ENCODE measurements around the gene UBA6.

UBA6 gene

DNA sequence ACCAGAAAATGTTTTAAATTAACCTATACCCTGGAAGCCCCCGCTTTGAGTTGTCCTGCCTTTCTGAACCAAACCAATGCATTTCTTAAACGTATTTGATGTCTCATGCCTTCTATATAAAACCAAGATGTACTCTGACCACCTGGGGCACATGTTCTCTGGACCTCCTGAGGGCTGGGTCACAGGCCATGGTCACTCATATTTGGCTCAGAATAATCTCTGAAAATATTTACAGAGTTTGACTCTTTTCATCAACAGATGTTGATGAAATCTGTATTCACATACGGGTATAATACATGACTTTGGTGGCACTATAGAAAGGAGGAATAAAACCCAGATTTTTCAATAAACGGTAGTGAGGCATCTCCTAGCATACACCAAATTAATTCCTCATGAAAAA lies 86.8 kb downstream of the UBA6 start:
- TF ChIP-seq TAF1 (IDR thresholded peaks at IDR 0.05; ENCODE audit: borderline replicate concordance, insufficient read depth, low read length) (no peak), SIN3A (IDR thresholded peaks at IDR 0.05; ENCODE audit: borderline replicate concordance, insufficient read depth, low read length) (no peak), FOXP2 (optimal IDR thresholded peaks at IDR 0.05; ENCODE audit: borderline replicate concordance, extremely low read depth, extremely low read length, insufficient read depth) (no peak), REST (IDR thresholded peaks at IDR 0.05; ENCODE audit: insufficient read depth in 1 of 2, low read depth in 2 of 2, low read length in 2 of 2) (no peak), POLR2AphosphoS5 (IDR thresholded peaks at IDR 0.05; ENCODE audit: low read depth, low read length) (no peak)

- TF ChIP-seq REST (IDR thresholded peaks at IDR 0.05; ENCODE audit: insufficient read depth in 1 of 2, low read depth in 2 of 2, low read length in 2 of 2): no peak
These were observed 92.9 kb downstream of the UBA6 start for GRCh38 chr4:67608027-67608426.

DNA sequence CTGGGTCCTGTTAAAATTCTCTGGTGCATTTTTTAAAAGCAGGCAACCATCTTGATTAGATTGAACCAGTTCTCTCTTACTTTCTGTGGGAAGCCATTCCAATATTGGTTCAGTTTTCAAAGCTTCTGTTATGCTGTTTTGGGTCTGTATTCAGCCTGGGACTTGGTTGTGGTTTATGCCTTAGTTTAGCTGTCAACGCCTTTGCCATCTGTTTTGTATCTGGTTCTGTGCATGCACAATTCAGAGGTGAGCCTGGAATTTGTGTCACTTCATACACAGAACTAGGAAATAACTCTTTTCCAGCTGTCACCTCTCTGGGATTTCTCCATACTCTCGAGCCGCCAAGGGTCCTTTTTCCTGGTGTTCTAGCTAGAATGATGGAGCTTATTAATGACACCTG lies 96.2 kb downstream of the UBA6 start:
- no peak for TF ChIP-seq FOXP2 (optimal IDR thresholded peaks at IDR 0.05; ENCODE audit: borderline replicate concordance, extremely low read depth, extremely low read length, insufficient read depth)
- TF ChIP-seq SIN3A (IDR thresholded peaks at IDR 0.05; ENCODE audit: borderline replicate concordance, insufficient read depth, low read length): no peak
- TF ChIP-seq POLR2AphosphoS5 (IDR thresholded peaks at IDR 0.05; ENCODE audit: low read depth, low read length): no peak
- TF ChIP-seq REST (IDR thresholded peaks at IDR 0.05; ENCODE audit: insufficient read depth in 1 of 2, low read depth in 2 of 2, low read length in 2 of 2): no peak
- no peak for TF ChIP-seq TAF1 (IDR thresholded peaks at IDR 0.05; ENCODE audit: borderline replicate concordance, insufficient read depth, low read length)

- TF ChIP-seq TAF1 (IDR thresholded peaks at IDR 0.05; ENCODE audit: borderline replicate concordance, insufficient read depth, low read length): no peak
- TF ChIP-seq SIN3A (IDR thresholded peaks at IDR 0.05; ENCODE audit: borderline replicate concordance, insufficient read depth, low read length): no peak
- TF ChIP-seq REST (IDR thresholded peaks at IDR 0.05; ENCODE audit: insufficient read depth in 1 of 2, low read depth in 2 of 2, low read length in 2 of 2): no peak
- TF ChIP-seq POLR2AphosphoS5 (IDR thresholded peaks at IDR 0.05; ENCODE audit: low read depth, low read length): no peak
- no peak for TF ChIP-seq FOXP2 (optimal IDR thresholded peaks at IDR 0.05; ENCODE audit: borderline replicate concordance, extremely low read depth, extremely low read length, insufficient read depth)
These were observed 97.0 kb downstream of the UBA6 start for GRCh38 chr4:67604029-67604381.

DNA sequence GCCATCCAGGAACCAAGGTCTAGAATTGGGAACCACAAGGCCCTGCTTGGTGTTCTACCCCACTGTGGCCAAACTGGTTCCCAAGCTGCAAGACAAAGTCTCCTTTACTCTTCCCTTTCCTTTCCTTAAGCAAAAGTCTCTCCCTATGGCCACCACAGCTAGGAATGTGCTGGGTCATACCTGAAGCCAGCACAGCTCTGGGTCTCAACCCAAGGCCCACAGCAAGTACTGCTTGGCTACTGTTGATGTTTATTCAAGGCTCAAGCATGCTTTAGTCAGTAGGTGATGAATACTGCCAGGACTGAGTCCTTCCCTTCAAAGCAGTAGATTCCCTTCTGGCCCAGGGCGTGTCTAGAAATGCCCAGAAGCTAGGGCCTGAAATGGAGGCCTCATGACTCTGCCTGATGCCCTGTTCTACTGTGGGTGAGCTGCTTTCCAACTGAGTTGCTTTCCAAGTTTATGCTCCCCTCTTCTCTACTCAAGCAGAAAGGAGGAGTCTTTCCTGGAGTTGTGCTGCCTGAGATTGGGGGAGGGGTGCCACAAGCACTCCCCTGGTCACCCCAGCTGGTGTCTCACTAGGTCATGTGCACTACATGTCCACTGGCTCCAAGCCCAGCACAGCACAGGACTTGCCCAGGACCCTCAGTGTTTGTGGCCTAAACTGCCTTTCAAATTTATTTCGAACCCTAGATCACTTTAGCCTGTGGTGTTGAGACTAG lies 97.5 kb downstream of the UBA6 start:
- no peak for TF ChIP-seq REST (IDR thresholded peaks at IDR 0.05; ENCODE audit: insufficient read depth in 1 of 2, low read depth in 2 of 2, low read length in 2 of 2)
- TF ChIP-seq TAF1 (IDR thresholded peaks at IDR 0.05; ENCODE audit: borderline replicate concordance, insufficient read depth, low read length): no peak
- TF ChIP-seq POLR2AphosphoS5 (IDR thresholded peaks at IDR 0.05; ENCODE audit: low read depth, low read length): no peak
- no peak for TF ChIP-seq FOXP2 (optimal IDR thresholded peaks at IDR 0.05; ENCODE audit: borderline replicate concordance, extremely low read depth, extremely low read length, insufficient read depth)
- no peak for TF ChIP-seq SIN3A (IDR thresholded peaks at IDR 0.05; ENCODE audit: borderline replicate concordance, insufficient read depth, low read length)
